Esophagus muscularis mucosa (tissue), 4 donors: Measurements from ENCODE around the gene PRKAG2. TPM values are rescaled to one million over a fixed set of nuclear protein-coding genes. Genes with fewer than 3 reads are reported as not detected.

Experiments
- DNase-seq: peaks from one replicate; pipeline ENCODE4 v3.0.0-alpha.2; 2017; ENCODE audit errors: extremely low spot score
- H3K27ac ChIP-seq, 4 donors: fragments of 200-600 bp; sonication (generic); replicated peaks in 1 of 4; 1 replicate in 3 of 4; 2 replicates in 1 of 4; pipeline ENCODE4 v1.5.1; 2016 to 2019; ENCODE audit warnings: mild to moderate bottlenecking in 1 of 4
- H3K27me3 ChIP-seq, 4 donors: fragments of 200-600 bp; sonication (generic); one replicate each; pipeline versions ENCODE4 v1.5.1 to v1.6.0; 2016 to 2019
- H3K36me3 ChIP-seq, 4 donors: fragments of 200-600 bp; sonication (generic); one replicate each; pipeline ENCODE4 v1.5.1; 2016 to 2019
- H3K4me1 ChIP-seq, 4 donors: fragments of 200-600 bp; sonication (generic); one replicate each; pipeline ENCODE4 v1.5.1; 2016 to 2019
- H3K4me3 ChIP-seq, 4 donors: fragments of 200-600 bp; sonication (generic); 1 replicate in 2 of 4; 2 replicates in 2 of 4; pipeline ENCODE4 v1.5.1; 2016 to 2019; ENCODE audit warnings: mild to moderate bottlenecking in 4 of 4, moderate library complexity in 1 of 4
- H3K9me3 ChIP-seq, 4 donors: fragments of 200-600 bp; sonication (generic); 1 replicate in 3 of 4; 2 replicates in 1 of 4; pipeline ENCODE4 v1.5.1; 2016 to 2019
- EP300 ChIP-seq: sonication (generic); formaldehyde crosslinking; IDR thresholded peaks from one replicate; pipeline ENCODE4 v1.6.1; 2017; ENCODE audit warnings: antibody characterized with exemption
- POLR2A ChIP-seq: fragments of 450-650 bp; IDR thresholded peaks from one replicate; pipeline ENCODE4 v1.6.1; 2017; ENCODE audit warnings: antibody characterized with exemption, moderate library complexity, mild to moderate bottlenecking, low read depth
- POLR2AphosphoS5 ChIP-seq, 2 donors: sonication (generic); formaldehyde crosslinking; IDR thresholded peaks; one replicate each; pipeline ENCODE4 v1.6.1; 2017; ENCODE audit warnings: antibody characterized with exemption in 2 of 2
- WGBS: methylation state at CpG from one replicate; pipeline ENCODE4 v1.1.5; 2018; 5-methylcytosine and 5-hydroxymethylcytosine counted together
- intact Hi-C: fragments of 100-400 bp; cut with DNase I; formaldehyde crosslinking; loops from one replicate; pipeline ENCODE4 v1.15.1; 2023
- total RNA-seq, 4 donors: library from RNA; depleted of rRNA; stranded (reverse); fragments of >200 nt; gene quantifications; one replicate each; pipeline versions ENCODE4 v1.1.0 to v1.2.1, GENCODE V29; 2016
- TF ChIP-seq, protein P1 (sequence below), 3 experiments: fragments of 200-600 bp in 2 of 3; fragments of 450-650 bp in 1 of 3; sonication (generic) in 2 of 3; IDR thresholded peaks; one replicate each; pipeline ENCODE4 v1.5.1; 2017 to 2019; ENCODE audit warnings: antibody characterized with exemption in 3 of 3, mild to moderate bottlenecking in 2 of 3, moderate library complexity in 1 of 3

The PRKAG2 gene
- total RNA-seq, 4 donors from 2014 or later: 51.3 to 97.2 (median 77.5) TPM

DNA sequence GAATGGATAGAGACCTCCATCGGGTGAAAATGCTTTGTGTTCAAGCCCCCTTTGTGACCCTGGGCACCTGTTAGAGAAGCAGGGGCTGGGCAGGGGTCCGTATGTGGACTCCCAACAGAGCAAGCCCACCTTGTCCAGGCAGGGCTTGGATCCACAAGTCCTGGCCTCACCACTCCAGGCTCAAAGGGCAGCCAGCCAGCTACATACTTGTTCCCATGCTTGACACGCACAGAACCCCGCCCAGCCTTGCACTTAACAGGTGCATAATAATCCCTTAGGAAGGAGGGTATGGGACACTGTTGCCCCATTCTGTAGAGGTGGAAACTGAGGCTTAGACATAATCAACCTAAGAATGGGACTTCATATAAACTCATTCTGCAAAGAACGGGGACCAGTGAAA, 160.6 kb downstream of the PRKAG2 start:
- Histone ChIP-seq H3K36me3 (no peaks in the 10 kb centered on the region), H3K4me1 (peaks cover 34 to 55% (median 44%) of the 10 kb centered on the region in 4 donors), H3K27me3 (no peaks in the 10 kb centered on the region), H3K4me3 (no peak overlapping the region), H3K9me3 (no peaks in the 10 kb centered on the region), H3K27ac (no peak overlapping the region)
- no peak for TF ChIP-seq EP300
- no peak for TF ChIP-seq POLR2AphosphoS5 (IDR thresholded peaks at IDR 0.05)
- TF ChIP-seq, protein P1, sequence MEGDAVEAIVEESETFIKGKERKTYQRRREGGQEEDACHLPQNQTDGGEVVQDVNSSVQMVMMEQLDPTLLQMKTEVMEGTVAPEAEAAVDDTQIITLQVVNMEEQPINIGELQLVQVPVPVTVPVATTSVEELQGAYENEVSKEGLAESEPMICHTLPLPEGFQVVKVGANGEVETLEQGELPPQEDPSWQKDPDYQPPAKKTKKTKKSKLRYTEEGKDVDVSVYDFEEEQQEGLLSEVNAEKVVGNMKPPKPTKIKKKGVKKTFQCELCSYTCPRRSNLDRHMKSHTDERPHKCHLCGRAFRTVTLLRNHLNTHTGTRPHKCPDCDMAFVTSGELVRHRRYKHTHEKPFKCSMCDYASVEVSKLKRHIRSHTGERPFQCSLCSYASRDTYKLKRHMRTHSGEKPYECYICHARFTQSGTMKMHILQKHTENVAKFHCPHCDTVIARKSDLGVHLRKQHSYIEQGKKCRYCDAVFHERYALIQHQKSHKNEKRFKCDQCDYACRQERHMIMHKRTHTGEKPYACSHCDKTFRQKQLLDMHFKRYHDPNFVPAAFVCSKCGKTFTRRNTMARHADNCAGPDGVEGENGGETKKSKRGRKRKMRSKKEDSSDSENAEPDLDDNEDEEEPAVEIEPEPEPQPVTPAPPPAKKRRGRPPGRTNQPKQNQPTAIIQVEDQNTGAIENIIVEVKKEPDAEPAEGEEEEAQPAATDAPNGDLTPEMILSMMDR (IDR thresholded peaks at IDR 0.05): no peak
- no peak for TF ChIP-seq POLR2A
- DNase-seq: no peak
- WGBS: 73% methylated on average over 3 of the region's 5 CpGs
- intact Hi-C loops: no loop called here

- Histone ChIP-seq H3K4me1 (peaks cover 32 to 50% (median 39%) of the 10 kb centered on the region in 4 donors), H3K36me3 (no peaks in the 10 kb centered on the region), H3K27ac (no peak overlapping the region), H3K27me3 (no peaks in the 10 kb centered on the region), H3K9me3 (no peaks in the 10 kb centered on the region), H3K4me3 (no peak overlapping the region)
- 83% methylated on average over 14 of the region's 14 CpGs for WGBS
- intact Hi-C loops: no loop called here
- TF ChIP-seq POLR2AphosphoS5 (IDR thresholded peaks at IDR 0.05) (no peak), POLR2A (no peak), EP300 (no peak)
- TF ChIP-seq, protein P1 (IDR thresholded peaks at IDR 0.05): no peak
- no peak for DNase-seq
Measured at GRCh38 chr7:151715666-151716315, 161.1 kb downstream of the PRKAG2 start.

DNA sequence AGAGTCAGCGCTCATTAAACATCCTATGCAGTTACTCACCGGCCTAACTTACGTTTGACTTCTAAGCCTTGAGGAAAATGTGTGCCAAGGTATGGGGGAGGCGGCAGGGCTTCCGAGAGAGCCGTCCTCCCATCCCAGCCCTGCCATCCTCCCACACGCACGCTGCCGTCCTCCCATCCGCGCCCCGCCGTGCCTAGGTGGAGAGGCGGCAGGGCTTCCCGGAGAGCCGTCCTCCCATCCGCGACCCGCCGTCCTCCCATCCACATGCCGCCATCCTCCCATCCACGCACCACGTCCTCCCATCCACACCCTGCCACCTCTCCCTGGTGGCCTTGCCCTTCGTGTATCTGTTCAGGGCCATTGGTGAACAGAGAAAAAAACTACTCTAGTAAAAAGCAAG, 162.7 kb downstream of the PRKAG2 start:
- Histone ChIP-seq H3K4me3 (no peak overlapping the region), H3K4me1 (peaks cover 24 to 38% (median 30%) of the 10 kb centered on the region in 4 donors), H3K27me3 (no peaks in the 10 kb centered on the region), H3K27ac (no peak overlapping the region), H3K36me3 (no peaks in the 10 kb centered on the region), H3K9me3 (no peaks in the 10 kb centered on the region)
- no peak for TF ChIP-seq POLR2A
- TF ChIP-seq POLR2AphosphoS5 (IDR thresholded peaks at IDR 0.05): no peak
- no peak for TF ChIP-seq EP300
- TF ChIP-seq, protein P1 (IDR thresholded peaks at IDR 0.05): no peak
- intact Hi-C loops: no loop called here
- no peak for DNase-seq
- 94% methylated on average over 24 of the region's 24 CpGs for WGBS

GRCh38 chr7:151712810-151713125, 164.1 kb downstream of the PRKAG2 start:
- H3K9me3 ChIP-seq: no peaks in the 10 kb centered on the region
- H3K4me1 ChIP-seq: peaks cover 24 to 37% (median 30%) of the 10 kb centered on the region in 4 donors
- H3K27ac ChIP-seq: peak overlapping the region in 2 of 4 donors; percentile 40 to 51
- no peaks in the 10 kb centered on the region for H3K27me3 ChIP-seq
- H3K4me3 ChIP-seq: no peak overlapping the region
- TF ChIP-seq POLR2AphosphoS5 (IDR thresholded peaks at IDR 0.05) (no peak), POLR2A (no peak), EP300 (no peak)
- TF ChIP-seq, protein P1 (IDR thresholded peaks at IDR 0.05): no peak
- 70% methylated on average over 7 of the region's 7 CpGs for WGBS
- intact Hi-C loops: no loop called here
- no peak for DNase-seq
- H3K36me3 ChIP-seq: no peaks in the 10 kb centered on the region
